Activated T-helper 1 cell treated with anti-CD3 and anti-CD28 coated beads, Interleukin-2, amount 50 U/mL, for 16 hours (primary cell): ENCODE measurements around the gene TJP2.

Source experiments
- DNase-seq, 2 donors: peaks; one replicate each; pipeline ENCODE4 v3.0.0-alpha.2; 2020; ENCODE audit warnings: low read depth in 1 of 2, low spot score in 1 of 2

TJP2 gene

DNA sequence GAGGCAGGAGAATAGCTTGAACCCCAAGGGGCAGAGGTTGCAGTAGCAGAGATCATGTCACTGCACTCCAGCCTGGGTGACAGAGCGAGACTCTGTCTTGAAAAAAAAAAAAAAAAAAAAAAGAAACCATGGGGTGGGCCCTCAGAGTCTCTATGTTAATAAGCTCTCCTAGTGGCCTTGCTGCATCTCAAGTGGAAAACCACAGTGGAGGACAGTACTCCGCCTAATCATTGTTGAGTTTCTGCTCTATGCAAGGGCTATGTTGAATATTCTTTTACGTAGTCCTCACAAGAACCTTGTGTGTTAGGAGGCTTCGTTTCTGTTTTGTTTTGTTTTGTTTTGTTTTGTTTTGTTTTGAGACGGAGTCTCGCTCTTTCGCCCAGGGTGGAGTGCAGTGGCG, 48.9 kb downstream of the TJP2 start:
- DNase-seq = no peak

DNA sequence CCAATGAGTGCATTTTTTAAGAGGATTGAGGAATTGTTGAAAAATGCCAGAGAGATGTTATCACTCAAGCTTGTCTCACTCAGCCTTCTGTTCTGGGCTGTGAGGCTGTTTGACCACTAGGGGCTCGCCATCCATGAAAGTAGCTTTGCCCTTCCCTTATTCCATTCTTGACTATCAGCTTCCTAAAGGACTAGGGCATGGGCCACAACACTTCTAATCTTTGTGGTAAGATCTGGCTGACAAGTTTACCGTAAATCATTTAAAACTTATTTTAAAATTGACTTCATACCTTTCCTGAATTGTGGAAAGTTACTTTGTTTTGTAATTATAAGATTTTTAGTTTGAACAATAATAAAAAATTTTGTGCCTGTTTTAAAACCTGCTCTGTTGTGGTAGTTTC, 49.5 kb downstream of the TJP2 start:
- DNase-seq = no peak

DNA sequence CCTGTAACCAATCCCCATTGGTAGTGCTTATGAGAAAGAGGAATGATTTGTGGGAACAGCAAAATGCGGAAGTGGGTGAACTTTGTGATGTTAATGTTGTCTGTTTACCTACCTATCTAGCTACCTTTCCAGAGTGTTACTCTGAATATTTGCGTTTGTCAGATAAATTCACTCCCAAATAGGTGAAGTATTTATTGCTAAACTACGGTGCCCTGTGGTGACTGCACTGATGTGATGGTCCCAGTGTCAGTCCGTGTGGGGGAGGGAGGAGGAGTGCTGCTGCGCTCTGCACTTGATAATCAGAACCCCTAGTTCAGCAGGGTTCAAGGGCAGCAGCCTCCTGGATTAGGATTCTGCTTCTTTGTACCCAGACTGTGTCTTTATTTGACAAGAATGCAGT, 55.3 kb downstream of the TJP2 start:
- no peak for DNase-seq

DNA sequence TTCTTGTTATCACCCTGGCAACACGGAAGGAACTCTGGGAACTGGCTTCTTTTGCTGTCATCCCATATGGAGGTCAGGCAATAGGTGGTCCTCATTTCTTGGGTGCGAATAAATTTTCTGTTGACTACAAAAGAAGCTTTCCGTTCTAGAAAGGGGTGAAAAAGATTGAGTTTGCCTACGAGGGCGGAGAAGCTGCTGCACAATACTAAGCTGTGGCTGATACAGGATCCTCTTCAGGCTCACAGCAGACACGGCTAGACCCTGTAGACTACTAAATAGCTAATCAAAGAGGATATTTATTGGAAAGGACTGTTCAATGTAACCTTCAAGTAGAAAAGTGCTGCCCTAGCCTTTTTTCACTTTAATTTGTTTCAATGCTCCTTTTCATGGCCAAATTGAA, 58.1 kb downstream of the TJP2 start:
- DNase-seq = no peak

DNA sequence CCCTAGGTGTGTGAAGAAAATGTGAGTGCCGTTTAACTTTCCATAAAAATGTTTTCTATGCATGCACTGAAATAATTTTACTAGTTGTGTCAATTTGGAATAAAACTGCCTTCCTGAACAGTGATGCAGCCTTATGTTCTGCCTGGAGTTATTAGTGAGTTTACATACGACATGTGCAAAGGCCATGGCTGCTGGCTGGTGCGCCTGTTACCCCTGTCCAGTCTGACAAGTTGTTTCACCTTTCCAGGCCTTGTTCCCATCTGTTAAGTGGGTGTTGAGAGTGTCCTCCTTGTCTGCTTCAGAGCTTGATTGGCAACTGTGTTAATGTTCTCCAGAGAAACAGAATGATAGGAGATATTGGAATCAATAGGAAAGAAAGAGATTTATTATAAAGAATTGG, 60.6 kb downstream of the TJP2 start:
- DNase-seq = no peak

DNA sequence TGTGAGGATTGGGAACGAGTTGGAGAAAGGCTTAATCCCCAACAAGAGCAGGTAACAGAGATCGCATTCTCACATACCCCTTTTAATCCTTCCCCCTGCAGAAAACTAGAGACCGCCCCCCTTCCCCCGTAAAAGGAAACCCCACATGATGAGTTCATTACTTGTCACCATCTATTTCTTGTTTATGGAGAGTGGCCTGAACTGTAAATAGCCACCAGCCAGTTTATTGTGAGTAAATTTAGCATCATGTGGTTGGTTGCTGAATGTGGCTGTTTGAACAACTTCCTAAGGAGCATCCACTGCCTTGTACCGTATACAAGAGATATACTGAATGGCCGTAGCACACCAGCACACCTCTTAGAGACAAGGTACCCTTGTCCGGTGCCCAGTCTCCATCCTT, 62.1 kb downstream of the TJP2 start:
- DNase-seq = no peak

DNA sequence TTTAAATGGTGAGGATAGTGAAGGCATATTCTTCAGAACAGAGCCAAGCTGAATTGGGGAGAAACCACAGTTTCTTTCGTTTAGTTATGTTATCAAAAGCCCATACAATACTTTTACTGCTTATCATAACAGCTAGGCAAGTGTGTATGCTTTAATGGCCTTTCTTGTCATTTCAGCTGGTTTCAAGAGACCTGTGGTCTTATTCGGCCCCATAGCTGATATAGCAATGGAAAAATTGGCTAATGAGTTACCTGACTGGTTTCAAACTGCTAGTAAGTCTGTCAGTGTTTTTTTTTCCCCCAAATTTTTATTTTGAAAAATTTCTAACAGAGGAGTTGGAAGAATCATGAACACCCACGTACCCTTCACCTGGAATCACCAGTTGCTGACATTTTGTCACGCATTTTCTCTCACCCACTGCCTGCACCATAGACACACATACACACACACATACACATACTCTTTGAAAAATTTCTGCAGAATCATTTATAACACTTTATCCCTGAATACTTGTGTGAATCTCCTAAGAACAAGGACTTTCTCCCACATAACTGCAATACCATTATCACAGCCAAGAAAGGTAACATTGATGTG, 63.7 kb downstream of the TJP2 start:
- no peak for DNase-seq

DNA sequence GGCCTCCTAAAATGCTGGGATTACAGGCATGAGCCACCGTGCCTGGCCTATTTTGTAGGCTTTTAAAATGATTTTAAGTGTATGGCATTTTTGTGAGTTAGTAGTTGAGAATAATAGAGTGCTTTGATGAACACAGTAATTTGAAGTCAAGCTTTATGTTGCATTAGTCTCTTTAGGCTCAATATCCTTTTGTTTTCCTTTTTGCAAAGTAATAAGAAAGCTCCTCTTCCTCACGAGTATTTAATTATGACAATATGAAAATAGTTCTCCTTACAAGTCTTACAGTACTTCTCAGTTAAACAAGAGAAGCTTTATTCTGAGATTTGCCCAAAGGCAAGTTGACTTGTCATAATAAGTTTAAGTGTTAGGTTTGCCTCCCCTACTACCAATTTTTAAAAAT, 69.0 kb downstream of the TJP2 start:
- no peak for DNase-seq

DNA sequence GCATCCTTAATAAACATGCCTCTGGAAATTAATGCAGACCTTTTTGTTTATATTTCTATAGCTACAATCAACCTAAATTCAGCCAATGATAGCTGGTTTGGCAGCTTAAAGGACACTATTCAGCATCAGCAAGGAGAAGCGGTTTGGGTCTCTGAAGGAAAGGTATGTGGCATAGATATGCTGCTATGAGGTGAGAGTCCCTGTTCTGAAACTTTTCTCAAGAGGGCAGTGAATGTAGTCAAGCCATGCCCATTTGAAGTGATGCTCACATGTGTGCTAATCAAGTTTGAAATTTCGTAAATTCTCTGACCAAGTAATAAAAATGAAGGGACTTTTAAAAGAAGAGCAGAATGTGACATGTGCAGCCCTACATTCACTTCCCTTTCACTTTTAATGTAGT, 72.6 kb downstream of the TJP2 start:
- DNase-seq = no peak

DNA sequence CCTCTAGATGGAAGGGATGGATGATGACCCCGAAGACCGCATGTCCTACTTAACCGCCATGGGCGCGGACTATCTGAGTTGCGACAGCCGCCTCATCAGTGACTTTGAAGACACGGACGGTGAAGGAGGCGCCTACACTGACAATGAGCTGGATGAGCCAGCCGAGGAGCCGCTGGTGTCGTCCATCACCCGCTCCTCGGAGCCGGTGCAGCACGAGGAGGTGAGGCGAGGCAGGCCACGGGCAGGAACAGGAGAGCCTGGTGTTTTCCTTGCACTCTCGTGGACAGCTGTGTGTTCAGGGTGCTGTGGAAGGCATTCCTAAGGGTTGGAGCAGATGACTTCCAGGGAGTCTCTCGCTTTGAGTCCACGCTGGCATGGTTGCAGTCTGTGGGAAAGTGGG, 73.9 kb downstream of the TJP2 start:
- DNase-seq = no peak

DNA sequence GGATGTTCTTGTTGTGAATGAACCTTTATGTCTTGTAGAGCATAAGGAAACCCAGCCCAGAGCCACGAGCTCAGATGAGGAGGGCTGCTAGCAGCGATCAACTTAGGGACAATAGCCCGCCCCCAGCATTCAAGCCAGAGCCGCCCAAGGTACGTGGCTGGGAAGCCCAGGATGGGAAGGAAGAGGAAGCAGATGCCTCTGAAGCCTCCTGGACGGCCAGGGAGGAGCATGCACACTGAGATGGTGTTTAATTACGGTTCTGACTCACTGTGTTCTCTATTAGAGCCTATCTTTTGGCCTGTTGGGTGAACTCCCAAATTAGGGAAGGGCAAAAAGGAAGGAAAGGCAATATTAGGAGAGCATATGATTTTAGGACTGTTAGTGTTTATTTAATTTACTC, 75.3 kb downstream of the TJP2 start:
- DNase-seq = no peak

DNA sequence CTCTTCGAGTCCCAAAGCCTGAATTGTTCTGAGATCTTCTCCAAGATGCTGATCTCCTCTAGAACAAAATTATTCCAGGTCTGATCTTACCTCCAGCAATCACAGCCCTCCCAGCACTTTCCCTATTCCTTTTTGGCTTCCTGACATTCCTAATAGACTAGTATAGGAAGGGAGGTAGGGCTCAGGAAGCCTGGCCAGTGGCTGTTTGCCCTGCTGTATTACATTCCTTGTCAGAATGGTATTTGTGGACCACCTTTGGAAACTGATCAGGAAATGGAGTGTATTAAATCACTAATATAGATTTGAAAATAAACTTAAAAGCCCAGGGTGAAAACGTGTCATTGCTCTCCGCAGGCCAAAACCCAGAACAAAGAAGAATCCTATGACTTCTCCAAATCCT, 76.6 kb downstream of the TJP2 start:
- DNase-seq = no peak

DNA sequence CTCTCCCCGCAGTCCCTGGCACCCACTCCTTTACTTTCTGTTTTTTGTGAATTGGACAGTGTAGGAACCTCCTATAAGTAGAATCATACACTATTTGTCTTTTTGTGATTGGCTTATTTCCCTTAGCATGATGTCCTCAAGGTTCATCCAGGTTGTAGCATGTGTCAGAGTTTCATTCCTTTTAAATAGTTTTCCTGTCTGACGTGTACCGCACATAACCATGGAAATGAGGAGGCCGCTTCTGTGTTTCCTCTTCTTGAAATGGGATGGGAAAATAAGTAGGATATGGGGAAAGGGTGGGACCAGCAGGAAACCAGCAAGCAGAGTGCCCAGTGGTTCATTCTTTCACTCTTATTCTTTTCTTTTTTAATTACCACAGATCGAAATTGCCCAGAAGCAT, 78.4 kb downstream of the TJP2 start:
- no peak for DNase-seq

DNA sequence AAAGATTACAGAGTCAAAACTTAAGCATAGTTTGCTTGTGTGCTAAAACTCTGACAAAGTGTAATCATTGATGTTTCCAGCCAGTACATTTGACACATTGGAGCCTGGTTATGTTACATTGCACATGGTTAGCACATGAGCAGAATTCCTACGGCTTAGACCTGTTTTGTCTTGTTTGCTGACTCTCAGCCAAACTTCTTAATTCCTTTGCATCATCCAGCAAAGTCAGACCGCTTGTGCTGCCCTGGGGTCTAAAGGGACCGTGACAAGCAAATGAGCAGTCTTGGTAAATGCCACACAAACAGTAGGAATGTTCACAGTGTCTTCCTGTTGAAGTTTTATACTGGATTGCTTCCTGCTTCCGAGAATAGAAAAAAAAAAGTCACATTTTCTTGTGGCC, 79.0 kb downstream of the TJP2 start:
- no peak for DNase-seq

DNA sequence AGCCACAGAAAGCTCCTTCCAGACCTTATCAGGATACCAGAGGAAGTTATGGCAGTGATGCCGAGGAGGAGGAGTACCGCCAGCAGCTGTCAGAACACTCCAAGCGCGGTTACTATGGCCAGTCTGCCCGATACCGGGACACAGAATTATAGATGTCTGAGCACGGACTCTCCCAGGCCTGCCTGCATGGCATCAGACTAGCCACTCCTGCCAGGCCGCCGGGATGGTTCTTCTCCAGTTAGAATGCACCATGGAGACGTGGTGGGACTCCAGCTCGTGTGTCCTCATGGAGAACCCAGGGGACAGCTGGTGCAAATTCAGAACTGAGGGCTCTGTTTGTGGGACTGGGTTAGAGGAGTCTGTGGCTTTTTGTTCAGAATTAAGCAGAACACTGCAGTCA, 80.1 kb downstream of the TJP2 start:
- DNase-seq = no peak

DNA sequence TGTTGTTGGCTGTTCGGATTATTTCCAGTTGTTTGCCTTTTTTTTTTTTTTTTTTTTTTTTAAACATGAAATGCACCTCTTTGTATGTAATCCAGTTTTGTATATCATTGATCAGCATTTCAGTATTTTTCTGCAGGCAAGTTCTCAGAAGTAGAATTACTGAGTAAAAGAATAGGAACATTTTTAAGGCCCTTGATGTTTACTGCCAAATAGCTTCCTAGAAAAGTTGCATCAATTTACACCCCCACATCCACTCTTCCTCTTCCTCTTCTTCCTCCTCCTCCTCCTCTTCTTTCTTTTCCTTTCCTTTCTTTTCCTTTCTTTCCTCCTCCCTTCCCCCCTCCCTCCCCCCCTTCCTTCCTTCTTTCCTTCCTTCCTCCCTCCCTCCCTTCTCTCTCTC, 81.5 kb downstream of the TJP2 start:
- DNase-seq = no peak

DNA sequence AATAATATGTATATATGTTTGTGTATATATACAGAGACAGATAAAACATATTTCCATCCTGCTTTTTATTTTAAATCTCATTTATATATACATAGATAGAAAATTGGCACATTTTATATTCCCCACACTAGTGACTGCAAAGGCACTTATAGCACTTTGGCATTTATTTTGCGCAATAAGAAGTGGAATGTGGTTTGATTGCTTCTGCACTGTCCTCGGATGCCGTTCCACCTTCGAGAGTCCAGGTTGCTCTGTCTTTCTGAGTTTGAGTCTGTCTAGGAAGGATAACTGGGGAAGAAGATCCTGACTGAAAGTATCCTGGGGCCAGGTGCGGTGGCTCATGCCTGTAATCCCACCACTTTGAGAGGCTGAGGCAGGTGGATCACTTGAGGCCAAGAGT, 84.5 kb downstream of the TJP2 start:
- no peak for DNase-seq

DNA sequence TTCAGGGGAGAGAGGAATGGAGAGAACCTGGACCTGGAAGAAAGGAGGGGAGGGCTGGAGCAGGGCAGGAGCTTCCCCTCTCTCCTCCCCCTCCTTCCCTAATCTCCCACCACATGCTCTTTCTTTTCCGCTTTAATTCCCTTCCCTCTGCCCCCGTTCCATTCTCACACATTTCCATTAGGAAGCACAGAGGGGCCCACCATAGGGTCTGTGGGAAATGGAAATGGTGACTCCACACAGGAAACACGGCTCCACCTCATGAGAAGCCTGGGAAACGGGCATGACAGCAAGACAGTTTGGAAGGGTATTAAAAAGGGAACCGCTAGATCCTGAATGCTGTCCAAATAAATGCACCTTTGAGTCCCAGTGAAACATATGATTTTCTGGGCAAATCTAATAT, 86.1 kb downstream of the TJP2 start:
- no peak for DNase-seq

DNA sequence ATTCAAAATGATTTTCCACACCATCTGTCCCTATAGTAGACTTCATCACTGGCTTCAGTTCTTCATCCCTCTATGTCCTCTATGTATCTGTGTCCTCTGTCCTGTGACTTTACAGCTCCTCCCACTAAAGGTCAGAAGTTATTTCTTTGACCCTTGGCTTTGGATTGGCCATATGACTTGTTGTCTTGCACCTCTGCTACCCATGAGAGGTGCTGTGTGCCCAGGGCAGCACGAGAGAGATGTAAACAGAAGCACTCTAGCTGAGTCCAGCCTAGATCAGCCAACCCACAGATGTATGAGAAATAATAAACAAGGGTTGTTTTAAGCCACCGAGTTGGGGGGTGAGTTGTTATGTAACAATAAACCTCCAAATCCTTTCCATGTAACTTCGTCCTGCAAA, 87.6 kb downstream of the TJP2 start:
- DNase-seq = no peak

DNA sequence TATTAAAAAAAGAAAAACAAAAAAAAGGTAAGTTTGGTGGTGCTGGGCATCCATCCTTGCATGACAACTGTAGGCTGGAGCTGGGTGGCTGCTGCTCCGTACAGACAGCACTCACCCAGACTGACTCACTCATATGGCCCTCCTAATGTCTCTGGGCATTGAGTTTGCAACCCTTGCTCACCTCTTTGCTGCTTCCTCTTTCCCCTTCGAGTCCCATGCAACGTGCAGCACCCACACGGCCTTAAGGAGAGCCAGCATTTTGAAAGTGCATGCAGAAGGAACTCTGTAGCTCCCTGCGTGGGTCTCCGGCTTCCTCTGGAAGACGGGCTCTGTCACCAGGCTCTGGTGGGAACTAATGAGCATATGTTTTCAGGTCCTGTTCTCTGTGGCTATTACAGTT, 90.4 kb downstream of the TJP2 start:
- no peak for DNase-seq

DNA sequence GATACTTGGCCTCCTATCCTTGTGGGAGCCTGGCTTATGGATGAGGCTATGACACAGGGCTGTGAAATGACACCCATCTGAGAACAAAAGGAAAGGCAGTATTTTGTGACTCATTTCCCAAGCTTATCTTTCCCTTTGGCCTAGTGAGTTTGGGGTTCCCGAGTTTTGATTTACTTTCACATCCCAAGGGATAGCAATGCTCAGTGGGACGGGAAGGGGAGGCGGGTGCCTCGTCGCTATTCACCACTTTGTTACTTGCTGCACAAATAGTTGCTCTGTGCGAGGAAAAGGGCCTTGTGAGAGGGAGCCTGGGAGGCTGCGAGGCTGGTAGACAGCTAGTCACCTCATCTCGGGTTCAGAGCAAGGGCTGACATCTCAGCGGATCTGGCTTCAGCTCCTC, 91.8 kb downstream of the TJP2 start:
- no peak for DNase-seq

DNA sequence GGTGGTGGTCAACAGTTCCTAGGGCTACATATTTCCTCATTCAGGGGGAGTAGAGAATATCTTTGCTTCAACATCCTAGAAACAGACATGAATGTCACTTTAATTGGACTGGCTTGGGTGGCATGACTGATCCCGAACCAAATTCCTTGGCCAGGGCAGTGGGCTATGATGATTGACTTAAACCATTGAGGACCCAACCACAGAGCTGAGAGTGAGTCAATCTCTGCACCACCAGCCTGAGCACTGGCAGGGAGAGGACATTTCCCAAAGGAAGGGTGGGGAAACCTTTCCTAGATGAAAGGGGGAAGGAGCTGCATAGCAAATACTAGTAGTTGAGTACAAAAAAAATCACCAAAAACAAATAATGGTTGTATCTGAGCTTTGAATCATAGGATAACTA, 98.1 kb downstream of the TJP2 start:
- no peak for DNase-seq

DNA sequence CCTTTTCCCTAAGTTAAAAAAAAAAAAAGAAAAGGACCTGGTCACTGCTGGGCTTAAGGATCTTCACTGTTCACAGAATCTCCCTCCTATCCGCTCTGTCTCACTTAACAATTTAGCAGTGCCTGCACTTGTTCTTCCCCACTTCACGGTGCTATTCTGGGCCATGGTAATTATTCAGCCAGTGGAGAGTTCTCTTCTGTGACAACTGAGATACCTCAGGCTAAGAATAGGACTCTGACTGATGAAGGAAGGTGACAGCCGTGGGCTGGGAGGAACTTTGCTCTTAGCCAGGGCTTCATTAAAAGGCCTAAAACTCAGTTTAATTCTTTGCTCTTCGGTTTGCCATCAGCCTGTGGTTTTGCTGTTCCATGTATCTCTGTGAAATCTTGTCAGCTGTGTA, 99.1 kb downstream of the TJP2 start:
- no peak for DNase-seq

DNA sequence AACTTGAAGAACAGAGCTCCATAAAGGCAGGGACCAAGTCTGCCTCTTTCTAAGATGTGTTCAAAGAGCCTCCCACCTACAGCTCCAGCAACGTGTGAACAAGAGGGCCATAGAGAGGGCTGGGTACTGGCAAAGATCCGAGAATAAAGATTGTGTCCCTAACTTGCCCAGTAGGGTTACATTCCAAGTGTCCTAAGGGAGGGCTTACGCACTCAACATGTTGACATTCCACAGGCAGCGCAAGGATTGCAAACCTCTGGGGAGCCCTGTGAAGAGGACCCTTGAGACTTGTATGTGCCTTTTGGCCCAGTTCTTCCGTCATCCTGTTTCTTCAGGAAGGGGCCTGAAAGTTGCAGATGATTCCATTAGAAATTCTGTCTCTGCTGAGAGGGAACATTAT, 102.7 kb downstream of the TJP2 start:
- no peak for DNase-seq
